OCI-LY7 (cell line): ENCODE results near the gene CDC42EP1. TPM values are rescaled to one million over a fixed set of nuclear protein-coding genes. Genes with fewer than 3 reads are reported as not detected.

Source experiments
- BruUV-seq: library from RNA; stranded (reverse); fragments of 400-500 nt; replicated peaks from 2 replicates; lab custom pipeline; 2021; lab: Mats Ljungman, UMichigan
- CTCF ChIA-PET: fragments of 300-600 bp; sonication (Branson Sonifier 250); formaldehyde crosslinking; loops from one replicate; lab custom pipeline; 2022; ENCODE audit warnings: antibody characterized with exemption; ENCODE audit not compliant: unreplicated experiment; lab: Charles Lee
- POLR2A ChIA-PET: fragments of 300-600 bp; sonication (Branson Sonifier 250); formaldehyde crosslinking; loops from one replicate; lab custom pipeline; 2022; ENCODE audit warnings: antibody characterized with exemption; lab: Charles Lee
- DNase-seq: peaks from one replicate; pipeline ENCODE4 v3.0.0-alpha.2; 2015; ENCODE audit warnings: low spot score
- H2AFZ ChIP-seq: fragments of 200-600 bp; sonication (generic), shearing (Covaris generic); 2 replicates; pipeline ENCODE4 v1.6.1; 2014; ENCODE audit warnings: mild to moderate bottlenecking, antibody characterized with exemption, low read length, moderate library complexity
- H3K27ac ChIP-seq: fragments of 200-600 bp; sonication (generic); 2 replicates; pipeline ENCODE4 v1.5.1; 2014; ENCODE audit warnings: mixed run types, low read depth, mild to moderate bottlenecking, moderate library complexity, low read length, inconsistent platforms; ENCODE audit not compliant: poor library complexity, severe bottlenecking
- H3K36me3 ChIP-seq: fragments of 200-600 bp; sonication (generic); 2 replicates; pipeline ENCODE4 v1.6.1; 2014; ENCODE audit warnings: mild to moderate bottlenecking, antibody characterized with exemption, low read length, moderate library complexity, mixed read lengths; ENCODE audit not compliant: insufficient read depth
- H3K4me1 ChIP-seq: fragments of 200-600 bp; sonication (generic); 2 replicates; pipeline ENCODE4 v1.5.1; 2014; ENCODE audit warnings: mild to moderate bottlenecking, low read length; ENCODE audit not compliant: insufficient read depth, poor library complexity, severe bottlenecking
- H3K4me2 ChIP-seq: fragments of 200-600 bp; sonication (generic); 2 replicates; pipeline ENCODE4 v1.6.1; 2014; ENCODE audit warnings: mild to moderate bottlenecking, low read length
- H3K4me3 ChIP-seq: fragments of 200-600 bp; sonication (generic); 2 replicates; pipeline ENCODE4 v1.5.1; 2014; ENCODE audit warnings: mild to moderate bottlenecking, low read depth, low read length; ENCODE audit not compliant: poor library complexity, severe bottlenecking
- H3K79me2 ChIP-seq: fragments of 200-600 bp; sonication (generic); 2 replicates; pipeline ENCODE4 v1.6.1; 2016; ENCODE audit warnings: low read depth, mild to moderate bottlenecking, low read length, moderate library complexity, mixed read lengths; ENCODE audit not compliant: insufficient read depth
- H3K9me2 ChIP-seq: fragments of 200-600 bp; sonication (generic); 2 replicates; pipeline ENCODE4 v1.6.1; 2016; ENCODE audit warnings: mild to moderate bottlenecking, low read length, mixed read lengths; ENCODE audit not compliant: insufficient read depth
- H3K9me3 ChIP-seq: fragments of 200-600 bp; sonication (generic); 2 replicates; pipeline ENCODE4 v1.6.1; 2014; ENCODE audit warnings: mild to moderate bottlenecking, mixed run types, low read length, mixed read lengths
- H4K20me1 ChIP-seq: fragments of 200-600 bp; sonication (generic); 2 replicates; pipeline ENCODE4 v1.6.1; 2014; ENCODE audit warnings: mild to moderate bottlenecking, antibody characterized with exemption, low read length, moderate library complexity, mixed read lengths; ENCODE audit not compliant: insufficient read depth
- CTCF ChIP-seq: fragments of 200-600 bp; sonication (generic); conservative IDR thresholded peaks from 2 replicates; pipeline ENCODE4 v1.5.1; 2014; ENCODE audit warnings: mild to moderate bottlenecking, antibody characterized with exemption, low read length, moderate library complexity, mixed read lengths
- EZH2phosphoT487 ChIP-seq: fragments of 200-600 bp; sonication (generic); IDR thresholded peaks from 2 replicates; pipeline ENCODE4 v1.6.1; 2018; ENCODE audit warnings: low read depth, borderline replicate concordance, mild to moderate bottlenecking, mixed run types, antibody characterized with exemption, low read length, moderate library complexity, mixed read lengths
- intact Hi-C: fragments of 100-400 bp; cut with micrococcal nuclease; formaldehyde crosslinking; loops from one replicate; pipeline ENCODE4 v1.10.0; 2022; ENCODE audit not compliant: unreplicated experiment
- total RNA-seq, 2 experiments: library from RNA; depleted of rRNA in 1 of 2; stranded (reverse); fragments of >200 nt in 1 of 2; shearing (Covaris generic) in 1 of 2; gene quantifications; 2 replicates each; pipeline ENCODE4 v1.2.3, GENCODE V29; 2014 to 2022

CDC42EP1 gene
- total RNA-seq, 2 experiments from 2014 or later = not detected

- no peaks in the 10 kb centered on the region for H3K9me2 ChIP-seq
- peak overlapping the region; percentile 30 for H3K4me2 ChIP-seq
- no peaks in the 10 kb centered on the region for H3K36me3 ChIP-seq
- H3K4me1 ChIP-seq = peaks cover 34% of the 10 kb centered on the region
- peaks cover 10% of the 10 kb centered on the region for H3K79me2 ChIP-seq
- ChIA-PET POLR2A (no interaction called here), CTCF (interaction anchor here (1.6 kb wide), 1 partner anchor 12 kb away, joined by 5 read pairs; no protein-coding TSS in a partner anchor)
- BruUV-seq = no TSS peak
- H3K9me3 ChIP-seq = no peaks in the 10 kb centered on the region
- H2AFZ ChIP-seq = peak overlapping the region; percentile 89
- no peak overlapping the region for H3K27ac ChIP-seq
- intact Hi-C loops = loop anchor here (5.0 kb wide), 2 partner anchors 37 to 72 kb away; partner anchors contain the start of gene LGALS1
- H3K4me3 ChIP-seq = no peak overlapping the region
- TF ChIP-seq EZH2phosphoT487 = no peak
- TF ChIP-seq CTCF = no peak
- peak; percentile 41 for DNase-seq
- no peaks in the 10 kb centered on the region for H4K20me1 ChIP-seq
Observed at GRCh38 chr22:37604875-37605274, 44.6 kb downstream of the CDC42EP1 start.

DNA sequence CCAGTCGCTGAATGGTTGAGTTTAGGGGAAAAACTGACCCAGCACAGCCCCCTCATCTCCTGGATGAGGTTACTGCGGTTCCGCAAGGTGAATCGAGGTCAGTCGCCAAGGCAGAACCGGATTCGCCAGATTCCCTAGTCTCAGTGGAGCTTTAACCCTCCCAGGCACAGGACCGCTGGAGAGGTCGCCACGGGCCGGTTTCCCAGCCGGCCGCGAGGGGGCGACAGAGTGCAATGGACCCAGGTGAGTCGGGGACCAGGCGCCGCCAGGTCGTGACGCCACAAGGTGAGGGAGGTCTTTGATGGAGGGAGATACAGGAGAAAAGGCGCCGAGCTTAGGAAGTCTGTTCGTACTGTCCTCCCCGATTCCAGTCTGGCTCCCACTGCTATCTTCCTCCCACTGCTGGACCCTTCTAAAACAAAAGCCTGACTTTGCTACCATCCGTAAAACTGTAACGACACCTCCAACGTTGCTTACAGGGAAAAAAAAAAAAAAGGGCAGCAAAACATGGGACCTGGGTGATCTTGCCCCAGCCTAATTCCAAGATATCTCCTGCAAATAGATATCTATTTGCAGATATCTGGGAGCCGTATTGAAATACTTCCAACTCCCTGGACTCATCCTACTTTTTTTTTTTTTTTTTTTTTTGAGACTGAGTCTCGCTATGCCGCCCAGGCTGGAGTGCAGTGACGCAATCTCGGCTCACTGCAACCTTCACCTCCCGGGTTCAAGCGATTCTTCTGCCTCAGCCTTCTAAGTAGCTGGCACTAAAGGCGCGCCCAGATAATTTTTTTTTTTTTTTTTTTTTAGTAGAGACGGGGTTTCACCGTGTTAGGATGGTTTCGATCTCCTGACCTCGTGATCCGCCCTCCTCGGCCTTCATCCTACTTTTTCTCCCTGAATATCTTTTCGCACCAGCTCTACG lies 47.0 kb downstream of the CDC42EP1 start:
- H4K20me1 ChIP-seq = no peaks in the 10 kb centered on the region
- H3K27ac ChIP-seq = peak overlapping the region; percentile 90
- peaks cover 32% of the 10 kb centered on the region for H3K79me2 ChIP-seq
- ChIA-PET POLR2A (interaction anchor here (0.7 to 3.3 kb wide), 11 partner anchors 11 to 279 kb away, joined by 3 to 25 read pairs (median 4); partner anchors contain the start of genes NOL12 and PDXP), CTCF (interaction anchor here (0.6 to 1.0 kb wide), 5 partner anchors 12 to 750 kb away, joined by 3 to 4 read pairs (median 3); no protein-coding TSS in a partner anchor)
- H3K4me3 ChIP-seq = peak overlapping the region; percentile 63
- DNase-seq = peak; percentile 87
- peaks cover 40% of the 10 kb centered on the region for H3K4me1 ChIP-seq
- peaks cover 17% of the 10 kb centered on the region for H3K36me3 ChIP-seq
- peak overlapping the region; percentile 94 for H3K4me2 ChIP-seq
- H3K9me3 ChIP-seq = no peaks in the 10 kb centered on the region
- H2AFZ ChIP-seq = peak overlapping the region; percentile 94; the same call in 1 of the 2 replicates
- H3K9me2 ChIP-seq = no peaks in the 10 kb centered on the region
- intact Hi-C loops = loop anchor here (5.0 kb wide), 2 partner anchors 35 to 70 kb away; partner anchors contain the start of gene LGALS1
- TF ChIP-seq EZH2phosphoT487 = no peak
- peak; percentile 99 for TF ChIP-seq CTCF
- BruUV-seq = no TSS peak
